ENCODE results near the gene PIGU.

- TF ChIP-seq SIN3A (IDR thresholded peaks at IDR 0.05; ENCODE audit: borderline replicate concordance, insufficient read depth, low read length): no peak
- no peak for TF ChIP-seq POLR2AphosphoS5 (IDR thresholded peaks at IDR 0.05; ENCODE audit: low read depth, low read length)
- TF ChIP-seq, protein P1, sequence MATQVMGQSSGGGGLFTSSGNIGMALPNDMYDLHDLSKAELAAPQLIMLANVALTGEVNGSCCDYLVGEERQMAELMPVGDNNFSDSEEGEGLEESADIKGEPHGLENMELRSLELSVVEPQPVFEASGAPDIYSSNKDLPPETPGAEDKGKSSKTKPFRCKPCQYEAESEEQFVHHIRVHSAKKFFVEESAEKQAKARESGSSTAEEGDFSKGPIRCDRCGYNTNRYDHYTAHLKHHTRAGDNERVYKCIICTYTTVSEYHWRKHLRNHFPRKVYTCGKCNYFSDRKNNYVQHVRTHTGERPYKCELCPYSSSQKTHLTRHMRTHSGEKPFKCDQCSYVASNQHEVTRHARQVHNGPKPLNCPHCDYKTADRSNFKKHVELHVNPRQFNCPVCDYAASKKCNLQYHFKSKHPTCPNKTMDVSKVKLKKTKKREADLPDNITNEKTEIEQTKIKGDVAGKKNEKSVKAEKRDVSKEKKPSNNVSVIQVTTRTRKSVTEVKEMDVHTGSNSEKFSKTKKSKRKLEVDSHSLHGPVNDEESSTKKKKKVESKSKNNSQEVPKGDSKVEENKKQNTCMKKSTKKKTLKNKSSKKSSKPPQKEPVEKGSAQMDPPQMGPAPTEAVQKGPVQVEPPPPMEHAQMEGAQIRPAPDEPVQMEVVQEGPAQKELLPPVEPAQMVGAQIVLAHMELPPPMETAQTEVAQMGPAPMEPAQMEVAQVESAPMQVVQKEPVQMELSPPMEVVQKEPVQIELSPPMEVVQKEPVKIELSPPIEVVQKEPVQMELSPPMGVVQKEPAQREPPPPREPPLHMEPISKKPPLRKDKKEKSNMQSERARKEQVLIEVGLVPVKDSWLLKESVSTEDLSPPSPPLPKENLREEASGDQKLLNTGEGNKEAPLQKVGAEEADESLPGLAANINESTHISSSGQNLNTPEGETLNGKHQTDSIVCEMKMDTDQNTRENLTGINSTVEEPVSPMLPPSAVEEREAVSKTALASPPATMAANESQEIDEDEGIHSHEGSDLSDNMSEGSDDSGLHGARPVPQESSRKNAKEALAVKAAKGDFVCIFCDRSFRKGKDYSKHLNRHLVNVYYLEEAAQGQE (IDR thresholded peaks at IDR 0.05; ENCODE audit: insufficient read depth in 1 of 2, low read depth in 2 of 2, low read length in 2 of 2): no peak
- TF ChIP-seq FOXP2 (optimal IDR thresholded peaks at IDR 0.05; ENCODE audit: borderline replicate concordance, extremely low read depth, extremely low read length, insufficient read depth): no peak
Measured at GRCh38 chr20:34532320-34532719, 144.6 kb downstream of the PIGU start.

Measured in PFSK-1 (cell line).